ENCODE results near the gene MYCBP. TPM values are rescaled to one million over a fixed set of nuclear protein-coding genes. Genes with fewer than 3 reads are reported as not detected.

Gene MYCBP
- total RNA-seq, 1 experiment from 2014 or later: 20.3 TPM

DNA sequence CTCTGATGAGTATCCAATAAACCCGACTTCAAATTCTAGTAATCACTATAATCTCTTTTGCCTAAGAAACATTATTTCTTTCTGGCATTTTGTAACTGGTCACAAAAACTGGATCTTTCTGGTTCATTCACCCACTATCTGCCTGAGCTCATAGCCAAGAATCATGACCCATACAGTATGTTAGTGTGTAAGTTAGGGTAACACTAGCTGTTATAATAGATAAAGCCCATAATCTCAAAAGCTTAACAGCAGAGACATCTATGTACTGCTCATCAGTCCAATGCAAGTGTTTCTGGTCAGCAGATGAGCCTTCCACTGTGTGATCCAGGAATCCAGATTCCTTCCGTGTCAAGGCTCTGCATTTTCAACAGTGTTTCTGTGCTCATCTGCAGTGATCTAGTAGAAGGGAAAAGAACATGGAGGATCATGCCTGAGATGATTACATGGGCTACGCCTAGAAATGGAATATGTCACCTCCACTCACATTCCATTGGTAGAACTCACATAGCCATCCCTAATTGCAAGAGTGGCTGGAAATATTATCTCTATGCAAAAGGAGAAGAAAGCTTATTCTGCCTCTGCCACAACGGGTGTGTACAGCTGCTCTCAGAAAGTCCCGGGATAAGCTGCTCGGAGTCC is 41.3 kb downstream of the MYCBP start:
- TF ChIP-seq EZH2 (IDR thresholded peaks at IDR 0.05; ENCODE audit: low read length, unreplicated experiment) (no peak), CTCF (conservative IDR thresholded peaks at IDR 0.05; ENCODE audit: low read depth, low read length) (no peak), EZH2phosphoT487 (IDR thresholded peaks at IDR 0.05; ENCODE audit: borderline replicate concordance, low read length) (no peak)
- Histone ChIP-seq H3K36me3 (ENCODE audit: low read depth, low read length) (no peaks in the 10 kb centered on the region), H3K9me2 (replicated peaks; ENCODE audit: low read length) (no peaks in the 10 kb centered on the region), H4K20me1 (ENCODE audit: low read length) (no peaks in the 10 kb centered on the region), H3K27ac (ENCODE audit: low read length) (no peak overlapping the region), H3K79me2 (ENCODE audit: low read length) (no peaks in the 10 kb centered on the region), H3K4me2 (ENCODE audit: low read length) (no peak overlapping the region), H3K9me3 (ENCODE audit: low read length) (no peaks in the 10 kb centered on the region), H3K9ac (ENCODE audit: low read length) (no peak overlapping the region), H3K4me3 (ENCODE audit: low read length) (no peak overlapping the region), H3F3A (ENCODE audit: low read length, unreplicated experiment) (no peaks in the 10 kb centered on the region), H2AFZ (ENCODE audit: low read length) (no peak overlapping the region), H3K27me3 (ENCODE audit: low read length) (peaks cover 45% of the 10 kb centered on the region), H3K4me1 (ENCODE audit: insufficient read depth, low read length) (no peaks in the 10 kb centered on the region)
- no peak for DNase-seq
- no TSS peak for BruUV-seq (replicated peaks)
- ATAC-seq: no peak
- intact Hi-C loops (cut with micrococcal nuclease): no loop called here
- ChIA-PET POLR2A (ENCODE audit: unreplicated experiment) (no interaction called here), CTCF (interaction anchor here (0.6 kb wide), 1 partner anchor 791 kb away, joined by 7 read pairs; no protein-coding TSS in a partner anchor)

DNA sequence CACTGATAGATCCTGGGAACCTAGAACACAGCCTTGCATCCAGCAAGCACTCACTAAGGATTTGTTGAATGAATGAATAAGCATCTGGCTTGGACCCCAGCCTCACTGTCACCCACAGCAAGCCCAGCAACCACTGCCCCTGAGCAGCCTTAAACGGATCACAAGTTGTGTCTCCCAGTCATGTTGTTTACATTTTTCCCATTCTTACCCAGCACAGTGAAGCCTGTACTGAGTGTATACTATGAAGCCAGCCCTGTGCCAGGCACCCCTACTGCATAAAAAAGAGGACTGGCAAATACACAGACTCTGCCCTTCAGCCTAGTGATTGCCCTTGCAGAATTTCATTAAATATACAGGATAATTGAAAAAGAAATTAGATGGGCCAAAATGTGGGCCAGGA is 43.8 kb downstream of the MYCBP start:
- Histone ChIP-seq H3K36me3 (ENCODE audit: low read depth, low read length) (no peaks in the 10 kb centered on the region), H3K4me2 (ENCODE audit: low read length) (no peak overlapping the region), H3K79me2 (ENCODE audit: low read length) (no peaks in the 10 kb centered on the region), H3K9ac (ENCODE audit: low read length) (no peak overlapping the region), H3K9me3 (ENCODE audit: low read length) (no peaks in the 10 kb centered on the region), H2AFZ (ENCODE audit: low read length) (no peak overlapping the region), H4K20me1 (ENCODE audit: low read length) (no peaks in the 10 kb centered on the region), H3K27ac (ENCODE audit: low read length) (no peak overlapping the region), H3F3A (ENCODE audit: low read length, unreplicated experiment) (no peaks in the 10 kb centered on the region), H3K9me2 (replicated peaks; ENCODE audit: low read length) (no peaks in the 10 kb centered on the region), H3K27me3 (ENCODE audit: low read length) (peaks cover 57% of the 10 kb centered on the region), H3K4me1 (ENCODE audit: insufficient read depth, low read length) (no peaks in the 10 kb centered on the region), H3K4me3 (ENCODE audit: low read length) (no peak overlapping the region)
- intact Hi-C loops (cut with micrococcal nuclease): no loop called here
- BruUV-seq (replicated peaks): no TSS peak
- ATAC-seq (no peak), DNase-seq (no peak)
- TF ChIP-seq EZH2 (IDR thresholded peaks at IDR 0.05; ENCODE audit: low read length, unreplicated experiment) (no peak), CTCF (conservative IDR thresholded peaks at IDR 0.05; ENCODE audit: low read depth, low read length) (no peak), EZH2phosphoT487 (IDR thresholded peaks at IDR 0.05; ENCODE audit: borderline replicate concordance, low read length) (no peak)
- POLR2A ChIA-PET (ENCODE audit: unreplicated experiment): no interaction called here
- CTCF ChIA-PET: no interaction called here

DNA sequence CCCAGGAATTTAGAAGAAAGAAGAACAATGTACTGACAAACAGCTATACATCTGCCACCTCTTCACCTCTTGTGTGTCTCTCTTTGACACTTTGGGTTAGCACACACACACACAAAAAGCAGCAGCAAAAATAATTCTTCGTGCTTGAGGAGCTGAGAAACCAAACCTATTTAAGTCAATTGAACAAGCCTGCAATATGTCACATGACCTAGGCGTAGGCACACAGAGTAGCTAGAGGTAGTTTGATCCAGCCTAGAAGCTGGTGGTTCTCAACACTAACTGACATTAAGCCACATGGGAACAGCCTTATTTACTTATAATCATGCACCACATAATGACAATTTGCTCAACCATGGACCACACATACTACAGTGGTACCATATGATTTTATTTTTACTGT is 45.8 kb downstream of the MYCBP start:
- no peaks in the 10 kb centered on the region for H3F3A ChIP-seq (ENCODE audit: low read length, unreplicated experiment)

More for the DNA sequence above, 45.8 kb downstream of the MYCBP start:
- no peak for ATAC-seq
- no peak overlapping the region for H3K9ac ChIP-seq (ENCODE audit: low read length)
- H3K27me3 ChIP-seq (ENCODE audit: low read length): peaks cover 68% of the 10 kb centered on the region
- H2AFZ ChIP-seq (ENCODE audit: low read length): no peak overlapping the region
- no peak overlapping the region for H3K4me2 ChIP-seq (ENCODE audit: low read length)
- intact Hi-C loops (cut with micrococcal nuclease): no loop called here
- no peaks in the 10 kb centered on the region for H3K4me1 ChIP-seq (ENCODE audit: insufficient read depth, low read length)
- H3K4me3 ChIP-seq (ENCODE audit: low read length): no peak overlapping the region
- no peak for TF ChIP-seq EZH2phosphoT487 (IDR thresholded peaks at IDR 0.05; ENCODE audit: borderline replicate concordance, low read length)
- TF ChIP-seq EZH2 (IDR thresholded peaks at IDR 0.05; ENCODE audit: low read length, unreplicated experiment): no peak
- no peak for TF ChIP-seq CTCF (conservative IDR thresholded peaks at IDR 0.05; ENCODE audit: low read depth, low read length)
- H3K79me2 ChIP-seq (ENCODE audit: low read length): no peaks in the 10 kb centered on the region
- H3K27ac ChIP-seq (ENCODE audit: low read length): no peak overlapping the region
- no peaks in the 10 kb centered on the region for H3K9me3 ChIP-seq (ENCODE audit: low read length)
- no peaks in the 10 kb centered on the region for H3K9me2 ChIP-seq (replicated peaks; ENCODE audit: low read length)
- no peaks in the 10 kb centered on the region for H3K36me3 ChIP-seq (ENCODE audit: low read depth, low read length)
- CTCF ChIA-PET: no interaction called here
- no peak for DNase-seq
- no peaks in the 10 kb centered on the region for H4K20me1 ChIP-seq (ENCODE audit: low read length)
- no TSS peak for BruUV-seq (replicated peaks)
- POLR2A ChIA-PET (ENCODE audit: unreplicated experiment): no interaction called here

Data from PC-3 (cell line).